A673 (cell line): ENCODE results near the gene MAPK4.

Experiments used
- EZH2 ChIP-seq: fragments of 200-600 bp; sonication (generic); IDR thresholded peaks from 2 replicates; pipeline ENCODE4 v1.6.1; 2017; ENCODE audit warnings: borderline replicate concordance, low read depth, mild to moderate bottlenecking, mixed read lengths, antibody characterized with exemption, low read length; ENCODE audit not compliant: poor library complexity, severe bottlenecking
- TF ChIP-seq, protein P1 (sequence below): fragments of 300-800, 200-600 bp; sonication (generic); conservative IDR thresholded peaks from 2 replicates; pipeline ENCODE4 v1.5.1; 2017; ENCODE audit warnings: low read depth, mild to moderate bottlenecking, antibody characterized with exemption, low read length, moderate library complexity, mixed read lengths

GRCh38 chr18:50653402-50654093, 93.7 kb downstream of the MAPK4 start:
- TF ChIP-seq, protein P1, sequence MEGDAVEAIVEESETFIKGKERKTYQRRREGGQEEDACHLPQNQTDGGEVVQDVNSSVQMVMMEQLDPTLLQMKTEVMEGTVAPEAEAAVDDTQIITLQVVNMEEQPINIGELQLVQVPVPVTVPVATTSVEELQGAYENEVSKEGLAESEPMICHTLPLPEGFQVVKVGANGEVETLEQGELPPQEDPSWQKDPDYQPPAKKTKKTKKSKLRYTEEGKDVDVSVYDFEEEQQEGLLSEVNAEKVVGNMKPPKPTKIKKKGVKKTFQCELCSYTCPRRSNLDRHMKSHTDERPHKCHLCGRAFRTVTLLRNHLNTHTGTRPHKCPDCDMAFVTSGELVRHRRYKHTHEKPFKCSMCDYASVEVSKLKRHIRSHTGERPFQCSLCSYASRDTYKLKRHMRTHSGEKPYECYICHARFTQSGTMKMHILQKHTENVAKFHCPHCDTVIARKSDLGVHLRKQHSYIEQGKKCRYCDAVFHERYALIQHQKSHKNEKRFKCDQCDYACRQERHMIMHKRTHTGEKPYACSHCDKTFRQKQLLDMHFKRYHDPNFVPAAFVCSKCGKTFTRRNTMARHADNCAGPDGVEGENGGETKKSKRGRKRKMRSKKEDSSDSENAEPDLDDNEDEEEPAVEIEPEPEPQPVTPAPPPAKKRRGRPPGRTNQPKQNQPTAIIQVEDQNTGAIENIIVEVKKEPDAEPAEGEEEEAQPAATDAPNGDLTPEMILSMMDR: no peak
- no peak for TF ChIP-seq EZH2
